ENCODE measurements around the gene FRRS1L.

Gene FRRS1L

GRCh38 chr9:109158651-109159050 lies 8.4 kb downstream of the FRRS1L start:
- H3K4me3 ChIP-seq (ENCODE audit: extremely low read depth, insufficient read depth, low read length, poor library complexity, severe bottlenecking), result no peak overlapping the region
- H3K9me3 ChIP-seq (ENCODE audit: control insufficient read depth, low read length), result peaks cover 6% of the 10 kb centered on the region
- no peaks in the 10 kb centered on the region for H3K36me3 ChIP-seq (ENCODE audit: control insufficient read depth, insufficient read depth, low read length)
- no peak overlapping the region for H3K27ac ChIP-seq (ENCODE audit: low read depth, low read length, severe bottlenecking)
- no peaks in the 10 kb centered on the region for H3K4me1 ChIP-seq (ENCODE audit: control insufficient read depth, insufficient read depth, low read length, poor library complexity, severe bottlenecking)

- no peaks in the 10 kb centered on the region for H3K4me1 ChIP-seq (ENCODE audit: control insufficient read depth, insufficient read depth, low read length, poor library complexity, severe bottlenecking)
- H3K36me3 ChIP-seq (ENCODE audit: control insufficient read depth, insufficient read depth, low read length), result no peaks in the 10 kb centered on the region
- H3K4me3 ChIP-seq (ENCODE audit: extremely low read depth, insufficient read depth, low read length, poor library complexity, severe bottlenecking), result no peak overlapping the region
- no peak overlapping the region for H3K27ac ChIP-seq (ENCODE audit: low read depth, low read length, severe bottlenecking)
- H3K9me3 ChIP-seq (ENCODE audit: control insufficient read depth, low read length), result peaks cover 13% of the 10 kb centered on the region
- 87% methylated on average over 3 of the region's 8 CpGs; no CpG with 5 or more reads in 1 of the 2 experiments for WGBS, 2 experiments (ENCODE audit: insufficient coverage in 2 of 2)
These were observed 10.3 kb downstream of the FRRS1L start for GRCh38 chr9:109156708-109157107.

GRCh38 chr9:109150925-109151545 lies 16.0 kb downstream of the FRRS1L start:
- Histone ChIP-seq H3K4me3 (ENCODE audit: extremely low read depth, insufficient read depth, low read length, poor library complexity, severe bottlenecking) (no peak overlapping the region), H3K4me1 (ENCODE audit: control insufficient read depth, insufficient read depth, low read length, poor library complexity, severe bottlenecking) (no peaks in the 10 kb centered on the region), H3K27ac (ENCODE audit: low read depth, low read length, severe bottlenecking) (no peak overlapping the region), H3K36me3 (ENCODE audit: control insufficient read depth, insufficient read depth, low read length) (no peaks in the 10 kb centered on the region), H3K9me3 (ENCODE audit: control insufficient read depth, low read length) (peaks cover 13% of the 10 kb centered on the region)
- WGBS, 2 experiments (ENCODE audit: insufficient coverage in 2 of 2), result 100% methylated on average over 1 of the region's 3 CpGs; no CpG with 5 or more reads in 1 of the 2 experiments

- H3K4me1 ChIP-seq (ENCODE audit: control insufficient read depth, insufficient read depth, low read length, poor library complexity, severe bottlenecking), result no peaks in the 10 kb centered on the region
- WGBS, 2 experiments (ENCODE audit: insufficient coverage in 2 of 2), result 100% methylated on average over 1 of the region's 4 CpGs
- H3K36me3 ChIP-seq (ENCODE audit: control insufficient read depth, insufficient read depth, low read length), result no peaks in the 10 kb centered on the region
- no peak overlapping the region for H3K27ac ChIP-seq (ENCODE audit: low read depth, low read length, severe bottlenecking)
- no peak overlapping the region for H3K4me3 ChIP-seq (ENCODE audit: extremely low read depth, insufficient read depth, low read length, poor library complexity, severe bottlenecking)
- peaks cover 13% of the 10 kb centered on the region for H3K9me3 ChIP-seq (ENCODE audit: control insufficient read depth, low read length)
These were observed 17.3 kb downstream of the FRRS1L start for GRCh38 chr9:109149722-109150121.

- Histone ChIP-seq H3K4me3 (ENCODE audit: extremely low read depth, insufficient read depth, low read length, poor library complexity, severe bottlenecking) (no peak overlapping the region), H3K36me3 (ENCODE audit: control insufficient read depth, insufficient read depth, low read length) (no peaks in the 10 kb centered on the region), H3K4me1 (ENCODE audit: control insufficient read depth, insufficient read depth, low read length, poor library complexity, severe bottlenecking) (no peaks in the 10 kb centered on the region), H3K27ac (ENCODE audit: low read depth, low read length, severe bottlenecking) (no peak overlapping the region), H3K9me3 (ENCODE audit: control insufficient read depth, low read length) (peaks cover 11% of the 10 kb centered on the region)
- 87 to 91% methylated on average over 3 of the region's 5 CpGs for WGBS, 2 experiments (ENCODE audit: insufficient coverage in 2 of 2)
These were observed 18.0 kb downstream of the FRRS1L start for GRCh38 chr9:109149089-109149488.

GRCh38 chr9:109145051-109145450 lies 22.0 kb downstream of the FRRS1L start:
- Histone ChIP-seq H3K4me1 (ENCODE audit: control insufficient read depth, insufficient read depth, low read length, poor library complexity, severe bottlenecking) (no peaks in the 10 kb centered on the region), H3K4me3 (ENCODE audit: extremely low read depth, insufficient read depth, low read length, poor library complexity, severe bottlenecking) (no peak overlapping the region), H3K36me3 (ENCODE audit: control insufficient read depth, insufficient read depth, low read length) (no peaks in the 10 kb centered on the region), H3K27ac (ENCODE audit: low read depth, low read length, severe bottlenecking) (no peak overlapping the region), H3K9me3 (ENCODE audit: control insufficient read depth, low read length) (no peaks in the 10 kb centered on the region)
- WGBS, 2 experiments (ENCODE audit: insufficient coverage in 2 of 2), result 96 to 100% methylated on average over 2 to 5 of the region's 6 CpGs

- no peaks in the 10 kb centered on the region for H3K9me3 ChIP-seq (ENCODE audit: control insufficient read depth, low read length)
- 90% methylated on average over 3 to 4 of the region's 5 CpGs for WGBS, 2 experiments (ENCODE audit: insufficient coverage in 2 of 2)
- H3K27ac ChIP-seq (ENCODE audit: low read depth, low read length, severe bottlenecking), result no peak overlapping the region
- H3K4me3 ChIP-seq (ENCODE audit: extremely low read depth, insufficient read depth, low read length, poor library complexity, severe bottlenecking), result no peak overlapping the region
- H3K4me1 ChIP-seq (ENCODE audit: control insufficient read depth, insufficient read depth, low read length, poor library complexity, severe bottlenecking), result no peaks in the 10 kb centered on the region
- H3K36me3 ChIP-seq (ENCODE audit: control insufficient read depth, insufficient read depth, low read length), result no peaks in the 10 kb centered on the region
These were observed 23.0 kb downstream of the FRRS1L start for GRCh38 chr9:109143881-109144562.

GRCh38 chr9:109141375-109141774 lies 25.7 kb downstream of the FRRS1L start:
- Histone ChIP-seq H3K4me1 (ENCODE audit: control insufficient read depth, insufficient read depth, low read length, poor library complexity, severe bottlenecking) (no peaks in the 10 kb centered on the region), H3K4me3 (ENCODE audit: extremely low read depth, insufficient read depth, low read length, poor library complexity, severe bottlenecking) (no peak overlapping the region), H3K9me3 (ENCODE audit: control insufficient read depth, low read length) (no peaks in the 10 kb centered on the region), H3K36me3 (ENCODE audit: control insufficient read depth, insufficient read depth, low read length) (no peaks in the 10 kb centered on the region), H3K27ac (ENCODE audit: low read depth, low read length, severe bottlenecking) (no peak overlapping the region)
- WGBS, 2 experiments (ENCODE audit: insufficient coverage in 2 of 2), result 93 to 94% methylated on average over 4 of the region's 5 CpGs

- H3K9me3 ChIP-seq (ENCODE audit: control insufficient read depth, low read length), result no peaks in the 10 kb centered on the region
- WGBS, 2 experiments (ENCODE audit: insufficient coverage in 2 of 2), result 91 to 100% methylated on average over 1 of the region's 1 CpG
- no peak overlapping the region for H3K27ac ChIP-seq (ENCODE audit: low read depth, low read length, severe bottlenecking)
- no peaks in the 10 kb centered on the region for H3K4me1 ChIP-seq (ENCODE audit: control insufficient read depth, insufficient read depth, low read length, poor library complexity, severe bottlenecking)
- H3K36me3 ChIP-seq (ENCODE audit: control insufficient read depth, insufficient read depth, low read length), result no peaks in the 10 kb centered on the region
- H3K4me3 ChIP-seq (ENCODE audit: extremely low read depth, insufficient read depth, low read length, poor library complexity, severe bottlenecking), result no peak overlapping the region
These were observed 27.2 kb downstream of the FRRS1L start for GRCh38 chr9:109139851-109140250.

- no peak overlapping the region for H3K27ac ChIP-seq (ENCODE audit: low read depth, low read length, severe bottlenecking)
- no peaks in the 10 kb centered on the region for H3K36me3 ChIP-seq (ENCODE audit: control insufficient read depth, insufficient read depth, low read length)
- no peaks in the 10 kb centered on the region for H3K4me1 ChIP-seq (ENCODE audit: control insufficient read depth, insufficient read depth, low read length, poor library complexity, severe bottlenecking)
- 90 to 100% methylated on average over 1 to 2 of the region's 2 CpGs for WGBS, 2 experiments (ENCODE audit: insufficient coverage in 2 of 2)
- no peak overlapping the region for H3K4me3 ChIP-seq (ENCODE audit: extremely low read depth, insufficient read depth, low read length, poor library complexity, severe bottlenecking)
- H3K9me3 ChIP-seq (ENCODE audit: control insufficient read depth, low read length), result no peaks in the 10 kb centered on the region
These were observed 28.6 kb downstream of the FRRS1L start for GRCh38 chr9:109138421-109138820.

- Histone ChIP-seq H3K4me1 (ENCODE audit: control insufficient read depth, insufficient read depth, low read length, poor library complexity, severe bottlenecking) (peaks cover 9% of the 10 kb centered on the region), H3K4me3 (ENCODE audit: extremely low read depth, insufficient read depth, low read length, poor library complexity, severe bottlenecking) (no peak overlapping the region), H3K9me3 (ENCODE audit: control insufficient read depth, low read length) (no peaks in the 10 kb centered on the region), H3K36me3 (ENCODE audit: control insufficient read depth, insufficient read depth, low read length) (no peaks in the 10 kb centered on the region), H3K27ac (ENCODE audit: low read depth, low read length, severe bottlenecking) (no peak overlapping the region)
- WGBS, 2 experiments (ENCODE audit: insufficient coverage in 2 of 2), result 91 to 93% methylated on average over 1 of the region's 1 CpG
These were observed 32.9 kb downstream of the FRRS1L start for GRCh38 chr9:109134167-109134578.

Data from mesodermal cell (in vitro differentiated cells).